ENCODE results near the gene HSPA1B. TPM values are rescaled to one million over a fixed set of nuclear protein-coding genes. Genes with fewer than 3 reads are reported as not detected.
"Not testable (repeated sequence)": the region's sequence is repeated elsewhere in the genome, so short reads cannot be mapped to it uniquely, and the experiment has no call there.

The HSPA1B gene
- polyA plus RNA-seq, 1 donor, result 61.2 TPM

- peak; percentile 34 for DNase-seq
Measured at GRCh38 chr6:31799781-31800180, 27.8 kb upstream of the HSPA1B start.

DNA sequence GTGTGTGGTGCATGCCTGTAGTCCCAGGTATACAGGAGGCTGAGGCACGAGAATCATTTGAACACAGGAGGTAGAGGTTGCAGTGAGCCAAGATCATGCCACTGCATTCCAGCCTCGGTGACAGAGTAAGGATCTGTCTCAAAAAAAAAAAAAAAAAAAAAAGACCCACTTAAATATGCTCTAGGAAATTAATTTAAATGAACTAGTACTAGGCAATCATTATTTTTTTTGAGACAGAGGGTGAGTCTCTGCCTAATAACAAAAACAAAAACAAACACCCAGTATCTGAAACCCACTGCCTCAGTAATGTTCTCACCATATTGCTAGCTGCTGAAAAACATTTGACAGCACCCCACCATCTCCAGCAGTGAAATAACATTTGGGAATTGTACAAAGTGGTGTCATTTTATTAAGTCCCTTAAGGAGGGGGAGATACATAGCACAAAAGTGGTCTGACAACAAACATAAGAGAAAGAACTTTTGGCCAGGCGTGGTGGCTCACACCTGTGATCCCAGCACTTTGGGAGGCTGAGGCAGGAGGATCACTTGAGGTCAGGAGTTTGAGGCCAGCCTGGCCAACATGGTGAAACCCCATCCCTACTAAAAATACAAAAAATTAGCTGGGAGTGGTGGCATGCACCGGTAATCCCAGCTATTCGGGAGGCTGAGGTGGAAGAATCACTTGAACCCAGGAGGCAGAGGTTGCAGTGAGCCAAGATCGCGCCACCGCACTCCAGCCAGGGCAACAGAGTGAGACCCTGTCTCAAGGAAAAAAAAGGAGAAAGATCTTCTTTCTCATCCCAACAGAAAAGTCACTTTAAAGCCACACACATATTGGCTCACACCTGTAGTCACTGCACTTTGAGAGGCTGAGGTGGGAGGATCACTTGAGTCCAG lies 26.3 kb upstream of the HSPA1B start:
- DNase-seq, result not testable (repeated sequence)

DNA sequence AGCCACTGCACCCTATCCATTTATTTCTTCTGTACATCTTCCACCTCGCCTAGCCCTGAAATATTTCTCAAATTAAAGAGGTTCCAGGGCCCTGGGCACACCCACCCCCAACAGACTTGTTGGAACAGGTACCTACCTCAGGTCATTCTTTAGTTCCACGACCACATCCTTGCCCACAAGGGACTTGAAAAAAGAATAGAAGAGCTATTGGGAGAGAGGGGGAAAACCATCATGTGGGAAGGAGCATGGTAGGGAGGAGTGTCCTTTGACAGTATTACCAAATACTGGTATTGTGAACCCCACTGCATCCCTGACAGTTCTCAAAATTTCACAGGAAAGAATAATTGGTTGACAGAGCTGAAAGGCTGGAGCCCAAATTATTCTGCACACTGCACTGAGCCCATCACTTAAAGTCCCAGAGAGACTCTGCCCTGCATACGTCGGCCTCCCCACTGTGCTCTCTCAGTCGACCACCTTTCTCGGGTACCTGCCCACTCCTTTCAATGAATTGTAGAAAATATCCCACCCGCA lies 21.5 kb upstream of the HSPA1B start:
- DNase-seq, result no peak

DNA sequence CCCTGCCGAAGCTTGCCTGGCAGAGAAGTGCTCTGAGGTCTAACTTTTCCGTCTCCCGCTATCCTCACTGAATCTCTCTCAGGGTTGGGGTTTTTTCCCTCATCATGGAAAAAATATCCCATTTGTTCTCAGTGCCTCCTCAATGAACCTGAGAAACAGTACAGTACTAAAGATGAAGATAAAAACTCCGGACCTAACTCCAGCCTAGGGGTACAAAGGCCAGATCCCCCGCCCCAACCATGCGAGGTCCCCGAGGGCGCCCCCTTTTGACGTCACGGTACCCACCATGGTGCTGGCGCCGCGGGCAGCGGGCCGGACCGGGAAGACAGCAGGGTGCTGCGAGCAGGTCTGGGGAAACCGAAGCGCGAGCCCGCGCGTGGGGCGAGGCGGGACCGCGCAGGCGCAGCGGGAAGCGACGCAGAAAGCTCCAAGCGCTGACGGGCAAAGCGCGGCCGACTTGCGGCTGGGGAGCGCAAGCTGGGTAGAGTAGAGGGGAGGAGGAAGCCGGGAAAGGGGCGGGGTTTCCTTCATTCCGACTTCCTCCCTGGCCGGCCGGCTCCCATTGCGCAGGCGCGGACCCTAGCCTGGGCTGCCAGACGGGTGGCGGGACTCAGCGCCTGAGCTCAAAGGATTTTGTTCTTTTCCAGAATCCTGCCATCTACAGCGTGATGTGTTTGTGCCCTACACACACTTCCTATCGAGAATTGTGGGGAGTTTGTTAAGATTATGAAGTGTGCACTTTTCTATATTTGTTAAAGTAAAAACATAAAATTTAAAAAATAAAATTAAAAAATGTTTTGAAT lies 20.9 kb upstream of the HSPA1B start, which contains the start of gene LSM2:
TSS of gene LSM2 (minus strand) at position 497 of the 803 bp plus-strand sequence. CDS start at position 288, 209 bp downstream.
- DNase-seq, result peak; percentile 97

DNA sequence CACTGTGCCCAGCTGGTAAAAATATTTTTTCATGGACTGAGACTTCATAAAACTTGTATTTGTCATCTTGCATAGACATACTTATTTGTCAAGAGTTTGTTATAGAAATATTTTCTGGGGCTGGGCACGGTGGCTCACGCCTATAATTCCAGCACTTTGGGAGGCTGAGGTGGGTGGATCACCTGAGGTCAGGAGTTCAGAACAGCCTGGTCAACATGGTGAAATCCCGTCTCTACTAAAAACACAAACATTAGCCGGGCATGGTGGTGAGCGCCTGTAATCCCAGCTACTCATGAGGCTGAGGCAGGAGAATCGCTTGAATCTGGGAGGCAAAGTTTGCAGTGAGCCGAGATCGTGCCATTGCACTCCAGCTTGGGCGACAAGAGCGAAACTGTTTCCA lies 18.9 kb upstream of the HSPA1B start:
- DNase-seq, result not testable (repeated sequence)

GRCh38 chr6:31811645-31812044 lies 15.9 kb upstream of the HSPA1B start:
- no peak for DNase-seq

- DNase-seq, result no peak
Measured at GRCh38 chr6:31813465-31813849, 14.1 kb upstream of the HSPA1B start.

DNA sequence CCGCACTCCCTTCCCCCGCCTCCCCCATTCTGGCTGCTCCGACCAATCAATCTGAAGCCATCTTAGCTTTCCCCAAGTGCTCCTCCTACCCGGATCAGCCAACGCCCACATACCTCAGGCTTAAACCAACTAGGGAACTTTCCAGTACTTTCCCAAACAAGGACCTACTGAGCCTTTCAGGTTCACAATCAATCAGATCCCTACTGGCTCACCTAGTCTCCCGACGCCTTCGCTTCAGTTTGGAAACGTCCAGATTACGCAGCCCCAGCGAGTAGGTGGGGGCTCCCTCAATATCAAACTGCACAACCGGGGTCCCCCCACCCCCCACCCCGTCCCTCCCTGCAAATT lies 12.9 kb upstream of the HSPA1B start:
- DNase-seq, result peak; percentile 98

DNA sequence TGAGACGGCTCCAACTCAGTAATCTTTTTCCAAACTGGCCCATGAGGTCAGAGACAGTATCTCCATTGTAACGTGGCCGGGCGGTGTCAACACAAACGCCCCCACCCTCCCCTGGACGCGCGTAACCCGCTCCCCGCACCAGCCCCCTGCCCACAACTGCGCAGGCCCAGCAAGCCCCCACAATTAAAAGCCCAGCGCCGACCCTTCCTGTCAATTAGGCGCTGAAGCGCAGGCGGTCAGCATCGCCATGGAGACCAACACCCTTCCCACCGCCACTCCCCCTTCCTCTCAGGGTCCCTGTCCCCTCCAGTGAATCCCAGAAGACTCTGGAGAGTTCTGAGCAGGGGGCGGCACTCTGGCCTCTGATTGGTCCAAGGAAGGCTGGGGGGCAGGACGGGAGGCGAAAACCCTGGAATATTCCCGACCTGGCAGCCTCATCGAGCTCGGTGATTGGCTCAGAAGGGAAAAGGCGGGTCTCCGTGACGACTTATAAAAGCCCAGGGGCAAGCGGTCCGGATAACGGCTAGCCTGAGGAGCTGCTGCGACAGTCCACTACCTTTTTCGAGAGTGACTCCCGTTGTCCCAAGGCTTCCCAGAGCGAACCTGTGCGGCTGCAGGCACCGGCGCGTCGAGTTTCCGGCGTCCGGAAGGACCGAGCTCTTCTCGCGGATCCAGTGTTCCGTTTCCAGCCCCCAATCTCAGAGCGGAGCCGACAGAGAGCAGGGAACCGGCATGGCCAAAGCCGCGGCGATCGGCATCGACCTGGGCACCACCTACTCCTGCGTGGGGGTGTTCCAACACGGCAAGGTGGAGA lies 12.3 kb upstream of the HSPA1B start, which contains the start of the genes HSPA1A and HSPA1L:
TSS of gene HSPA1A (plus strand) at position 519 of the 814 bp plus-strand sequence. CDS start at position 733, 214 bp downstream.
TSS of gene HSPA1L (minus strand) at position 259 of the 814 bp plus-strand sequence. CDS start 3,311 bp downstream, outside the sequence.
- peak; percentile 97 for DNase-seq

GRCh38 chr6:31817133-31817928 lies 10.2 kb upstream of the HSPA1B start:
- not testable (repeated sequence) for DNase-seq

- DNase-seq, result not testable (repeated sequence)
Measured at GRCh38 chr6:31817929-31818511, 9.5 kb upstream of the HSPA1B start.

- DNase-seq, result no peak
Measured at GRCh38 chr6:31819871-31820299, 7.7 kb upstream of the HSPA1B start.

DNA sequence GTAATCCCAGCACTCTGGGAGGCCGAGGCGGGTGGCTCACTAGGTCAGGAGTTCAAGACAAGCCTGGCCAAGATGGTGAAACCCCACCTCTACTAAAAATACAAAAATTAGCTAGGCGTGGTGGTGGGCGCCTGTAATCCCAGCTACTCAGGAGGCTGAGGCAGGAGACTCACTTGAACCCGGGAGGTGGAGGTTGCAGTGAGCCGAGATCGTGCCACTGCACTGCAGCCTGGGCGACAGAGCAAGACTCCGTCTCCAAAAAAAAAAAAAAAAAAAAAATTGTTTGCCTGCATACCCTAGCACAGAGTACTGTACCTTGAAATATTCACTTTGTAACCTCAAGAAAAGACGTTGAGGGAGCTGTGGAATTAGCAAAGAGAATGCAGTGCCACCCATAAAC lies 7.1 kb upstream of the HSPA1B start:
- DNase-seq, result not testable (repeated sequence)

DNA sequence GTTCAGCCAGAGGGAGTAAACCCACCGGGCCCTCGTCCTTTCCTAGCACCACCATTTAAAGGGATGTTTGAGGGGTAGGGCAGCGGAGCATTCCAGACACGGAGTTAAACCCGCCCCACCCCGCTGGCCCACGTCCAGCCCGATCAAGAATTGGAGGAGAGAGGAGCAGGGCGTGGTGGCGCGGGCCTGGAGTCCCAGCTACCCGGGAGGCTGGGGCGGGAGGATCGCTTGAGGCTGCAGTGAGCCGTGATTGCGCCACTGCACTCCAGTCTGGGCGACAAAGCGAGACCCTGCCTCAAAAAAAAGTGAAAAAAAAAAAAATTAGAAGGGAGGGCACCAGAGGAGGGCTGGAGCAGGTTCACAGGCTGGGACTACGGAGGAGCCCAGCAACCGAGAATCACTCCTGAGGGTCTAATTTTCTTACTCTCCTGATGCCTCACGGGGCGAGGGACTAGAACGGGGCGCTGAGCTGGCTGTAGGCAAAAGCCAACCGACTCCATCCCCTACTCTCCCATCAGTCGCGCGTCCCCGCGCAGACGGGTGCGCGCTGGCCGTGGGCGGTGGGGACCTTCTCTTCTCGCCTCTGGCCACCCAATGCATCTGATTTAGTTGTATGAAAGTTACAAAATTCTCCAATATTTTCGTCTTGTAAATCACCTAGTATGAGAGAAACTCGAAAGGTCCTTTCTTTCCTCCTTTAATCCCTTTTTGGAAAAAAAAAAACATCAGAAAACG lies 6.1 kb upstream of the HSPA1B start:
- DNase-seq, result peak; percentile 73

DNA sequence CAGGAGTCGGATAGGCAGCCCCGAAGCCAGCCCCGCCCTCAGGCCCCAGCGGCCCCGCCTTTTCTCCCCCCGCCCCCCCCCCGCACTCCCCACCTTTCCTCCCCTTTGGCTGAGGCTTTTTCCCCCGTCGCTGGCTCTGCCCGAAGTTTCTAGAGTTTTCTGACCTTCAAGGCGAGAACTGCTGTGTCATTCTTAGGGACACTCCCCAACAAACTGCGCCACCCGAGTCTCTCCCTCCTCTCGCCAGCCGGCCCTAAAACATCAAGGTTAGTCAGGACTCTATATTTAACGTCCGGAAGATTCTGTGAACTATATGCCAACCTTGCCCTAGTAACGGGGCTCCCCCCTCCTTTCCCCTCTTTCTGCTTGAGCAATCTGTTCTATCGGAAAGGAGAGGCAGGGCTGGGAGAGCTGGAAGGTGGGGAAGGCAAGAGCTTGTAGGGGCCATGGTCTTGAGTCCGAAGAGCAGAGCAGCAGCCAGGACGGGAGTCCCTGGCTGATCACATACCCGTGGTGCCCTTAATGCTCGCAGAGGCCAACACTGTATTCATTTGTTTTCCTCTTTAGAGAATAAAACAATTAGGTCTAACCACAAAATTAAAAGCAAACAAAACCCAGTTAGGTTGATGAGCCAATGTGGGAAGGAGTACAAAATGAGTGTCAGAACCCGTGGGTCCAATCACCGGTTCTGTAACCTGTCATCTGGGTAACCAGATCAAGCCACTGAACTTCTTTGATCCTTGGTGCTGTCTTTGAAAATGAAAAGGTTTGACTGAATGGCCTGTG lies 5.3 kb upstream of the HSPA1B start:
- peak; percentile 71 for DNase-seq

GRCh38 chr6:31823592-31824196 lies 3.8 kb upstream of the HSPA1B start:
- DNase-seq, result not testable (repeated sequence)

DNA sequence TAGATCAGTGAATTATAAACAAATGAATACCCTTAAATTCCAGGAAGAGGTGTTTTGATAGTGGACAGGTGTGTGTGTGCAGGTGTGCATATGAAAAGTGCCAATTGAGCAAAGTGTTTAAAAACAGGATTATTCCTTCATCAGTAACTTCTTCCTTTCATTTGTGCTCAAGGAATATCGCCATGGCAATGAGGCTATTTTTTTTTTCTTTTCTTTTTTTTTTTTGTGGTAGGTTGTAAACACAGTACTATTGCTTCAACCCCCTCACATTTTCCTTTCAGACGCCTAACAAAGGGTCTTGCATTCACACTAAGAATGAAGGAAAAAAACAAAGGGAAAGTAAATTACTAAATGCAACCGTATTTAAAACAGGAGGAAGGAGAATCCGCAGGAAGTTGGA lies 2.0 kb upstream of the HSPA1B start:
- DNase-seq, result no peak

DNA sequence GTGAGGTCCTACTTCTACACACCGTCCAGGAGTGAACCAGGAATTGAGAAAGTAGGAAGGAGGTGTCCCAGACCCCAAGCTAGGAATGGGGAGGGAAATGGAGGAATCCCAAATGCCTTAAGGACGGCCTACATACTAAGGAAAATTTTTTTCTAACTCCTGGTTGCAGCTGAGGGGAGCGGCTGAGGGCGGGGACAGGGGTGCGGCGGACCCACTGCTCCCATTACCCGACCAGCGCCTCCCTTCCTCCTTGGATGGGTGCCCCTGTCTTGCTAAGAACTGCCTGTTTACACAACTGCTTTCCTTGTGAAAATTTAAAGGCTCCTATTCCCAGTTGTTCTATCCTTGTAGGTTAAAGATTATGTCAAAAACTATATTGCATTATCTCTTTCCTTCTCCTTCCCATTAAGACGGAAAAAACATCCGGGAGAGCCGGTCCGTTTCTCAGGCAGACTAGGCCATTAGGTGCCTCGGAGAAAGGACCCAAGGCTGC lies 699 bp upstream of the HSPA1B start:
- DNase-seq, result peak; percentile 94

Data from hindlimb muscle (tissue), 1 donor.